GM12878 (cell line): ENCODE data around the gene CDYL. TPM values are rescaled to one million over a fixed set of nuclear protein-coding genes. Genes with fewer than 3 reads are reported as not detected.

Experiments
- ATAC-seq: fragments of 200-7000 bp; cut with Tn5 transposase; 3 replicates; pipeline ENCODE4 v1.9.1; 2020; ENCODE audit warnings: mild to moderate bottlenecking, moderate library complexity
- BruUV-seq: library from RNA; stranded (reverse); fragments of 400-500 nt; replicated peaks from 2 replicates; lab custom pipeline; 2021; lab: Mats Ljungman, UMichigan
- CTCF ChIA-PET: fragments of 300-600 bp; sonication (Branson Sonifier 250); formaldehyde crosslinking; extraction: SDS; loops from one replicate; lab custom pipeline; 2021; ENCODE audit warnings: inconsistent platforms; lab: Yijun Ruan, JAX
- POLR2A ChIA-PET: fragments of 350-600 bp; formaldehyde crosslinking; extraction: SDS; loops from one replicate; lab custom pipeline; 2021; ENCODE audit warnings: inconsistent platforms; lab: Charles Lee
- RAD21 ChIA-PET: fragments of 300-600 bp; sonication (Branson Sonifier 250); formaldehyde crosslinking; loops from one replicate; lab custom pipeline; 2023; ENCODE audit warnings: antibody characterized with exemption; ENCODE audit not compliant: unreplicated experiment; lab: Charles Lee
- SMC1A ChIA-PET: fragments of 300-600 bp; sonication (Branson Sonifier 250); formaldehyde crosslinking; loops from one replicate; lab custom pipeline; 2023; ENCODE audit not compliant: unreplicated experiment, uncharacterized antibody; lab: Charles Lee
- DNase-seq: peaks from one replicate; pipeline ENCODE4 v3.0.0-alpha.2; 2011; ENCODE audit warnings: low read depth, low spot score
- FAIRE-seq: peaks from 3 replicates; lab custom pipeline; 2011; peaks lifted over from hg19 to GRCh38; lab: Jason Lieb, UNC
- H2AFZ ChIP-seq: 2 replicates; pipeline ENCODE4 v1.6.0; 2011; ENCODE audit warnings: low read depth, low read length, control low read depth; ENCODE audit not compliant: control insufficient read depth
- H3K27ac ChIP-seq: 2 replicates; pipeline ENCODE4 v1.5.1; 2011; ENCODE audit warnings: control low read depth; ENCODE audit not compliant: control insufficient read depth, insufficient read depth
- H3K27me3 ChIP-seq, 2 experiments: replicated peaks in 1 of 2; 2 replicates each; pipeline versions ENCODE4 v1.6.0 to v1.6.1; 2011; ENCODE audit warnings: low read length in 1 of 2; ENCODE audit not compliant: control insufficient read depth in 2 of 2, insufficient read depth in 2 of 2
- H3K36me3 ChIP-seq, 2 experiments: 2 replicates each; pipeline ENCODE4 v1.5.1; 2011; ENCODE audit warnings: low read length in 1 of 2; ENCODE audit not compliant: control insufficient read depth in 2 of 2, insufficient read depth in 2 of 2
- H3K4me1 ChIP-seq: 2 replicates; pipeline ENCODE4 v1.6.1; 2011; ENCODE audit warnings: mild to moderate bottlenecking, low read length, moderate library complexity, mixed read lengths; ENCODE audit not compliant: control insufficient read depth, insufficient read depth
- H3K4me2 ChIP-seq: 2 replicates; pipeline ENCODE4 v1.6.0; 2011; ENCODE audit warnings: control low read depth; ENCODE audit not compliant: control insufficient read depth, insufficient read depth
- H3K4me3 ChIP-seq: fragments of 200-600 bp; sonication (generic); 2 replicates; pipeline ENCODE4 v1.5.1; 2016
- H3K79me2 ChIP-seq: 2 replicates; pipeline ENCODE4 v1.6.0; 2011; ENCODE audit warnings: low read length; ENCODE audit not compliant: control insufficient read depth, insufficient read depth
- H3K9ac ChIP-seq: 2 replicates; pipeline ENCODE4 v1.8.0; 2011; ENCODE audit warnings: low read length, control low read depth, mixed read lengths; ENCODE audit not compliant: control insufficient read depth, insufficient read depth
- H3K9me3 ChIP-seq: replicated peaks from 3 replicates; pipeline ENCODE4 v1.5.1; 2011; ENCODE audit warnings: mild to moderate bottlenecking, low read length; ENCODE audit not compliant: control insufficient read depth, insufficient read depth
- H4K20me1 ChIP-seq: 2 replicates; pipeline ENCODE4 v1.6.0; 2011; ENCODE audit not compliant: control insufficient read depth, insufficient read depth
- BCL11A ChIP-seq: IDR thresholded peaks from 2 replicates; pipeline ENCODE4 v1.6.1; 2011; ENCODE audit warnings: low read depth, low read length
- BMI1 ChIP-seq: fragments of 450-650 bp; IDR thresholded peaks from 2 replicates; pipeline ENCODE4 v1.6.1; 2016; ENCODE audit warnings: mild to moderate bottlenecking, moderate library complexity, borderline replicate concordance
- CEBPZ ChIP-seq: fragments of 150-350 bp; IDR thresholded peaks from 2 replicates; pipeline ENCODE4 v1.6.1; 2016; ENCODE audit warnings: low read depth, low read length
- IRF4 ChIP-seq: IDR thresholded peaks from 2 replicates; pipeline ENCODE4 v1.6.1; 2011; ENCODE audit warnings: low read depth, low read length
- MTA2 ChIP-seq: fragments of 450-650 bp; IDR thresholded peaks from 2 replicates; pipeline ENCODE4 v1.6.1; 2016; ENCODE audit warnings: low read depth, mild to moderate bottlenecking, moderate library complexity
- NR2C1 ChIP-seq: fragments of 450-650 bp; IDR thresholded peaks from 2 replicates; pipeline ENCODE4 v1.6.1; 2017; ENCODE audit warnings: antibody characterized with exemption, mild to moderate bottlenecking, moderate library complexity
- NR2F1 ChIP-seq: fragments of 450-650 bp; conservative IDR thresholded peaks from 2 replicates; pipeline ENCODE4 v1.6.1; 2017; ENCODE audit warnings: mild to moderate bottlenecking
- PRDM15 ChIP-seq: fragments of 450-650 bp; formaldehyde crosslinking; IDR thresholded peaks from 2 replicates; pipeline ENCODE4 v1.4.0; 2020; ENCODE audit warnings: mild to moderate bottlenecking, moderate library complexity
- RB1 ChIP-seq: fragments of 450-650 bp; formaldehyde crosslinking; IDR thresholded peaks from 2 replicates; pipeline ENCODE4 v1.6.1; 2017; ENCODE audit warnings: mild to moderate bottlenecking, borderline replicate concordance
- RELB ChIP-seq: fragments of 450-650 bp; IDR thresholded peaks from 2 replicates; pipeline ENCODE4 v1.6.1; 2017; ENCODE audit warnings: low read depth, mild to moderate bottlenecking, moderate library complexity
- ZNF217 ChIP-seq: fragments of 450-650 bp; IDR thresholded peaks from 2 replicates; pipeline ENCODE4 v1.6.1; 2017; ENCODE audit warnings: antibody characterized with exemption, mild to moderate bottlenecking
- in situ Hi-C: fragments of 300-500 bp; cut with MboI; formaldehyde crosslinking; loops from 9 replicates; pipeline ENCODE4 v1.14.3; 2018; ENCODE audit warnings: mixed read lengths
- intact Hi-C: fragments of 100-400 bp; cut with micrococcal nuclease; formaldehyde crosslinking; loops from one replicate; pipeline ENCODE4 v1.14.2; 2022; ENCODE audit not compliant: unreplicated experiment
- polyA plus RNA-seq, 11 experiments: library from polyadenylated mRNA; depleted of rRNA in 4 of 11; unstranded in 6 of 11; stranded (reverse) in 5 of 11; fragments of >200 nt; fragmentation: Nextera tagmentation in 4 of 11; fragmentation: Illumina TruSeq in 1 of 11; extraction: Ambion mirVana in 4 of 11; extraction: Trizol in 1 of 11; gene quantifications; 1 replicate in 1 of 11; 2 replicates in 10 of 11; pipeline versions ENCODE4 v1.2.1 to v1.2.3, GENCODE V29; 2011 to 2016; ENCODE audit warnings: inconsistent platforms in 2 of 11, missing spikeins in 2 of 11, low read depth in 1 of 11
- total RNA-seq, 4 experiments: library from RNA; depleted of rRNA in 3 of 4; stranded (reverse); fragments of >200 nt in 3 of 4; fragmentation: Illumina TruSeq in 1 of 4; extraction: Trizol in 1 of 4; gene quantifications; 2 replicates each; pipeline versions ENCODE4 v1.2.1 to v1.2.3, GENCODE V29; 2013 to 2021

Gene CDYL
- total and polyA plus RNA-seq, 10 of the 15 experiments (the other 5 are each of a cell fraction or from before 2014, with no cell fraction given), result 9.3 to 61.2 (median 28.5) TPM

- TF ChIP-seq PRDM15 (CRISPR knock-in tag) (no peak), IRF4 (no peak), CEBPZ (no peak)
Observed at GRCh38 chr6:4813055-4813454, 36.9 kb downstream of the CDYL start (continued).

GRCh38 chr6:4814212-4814611 lies 38.0 kb downstream of the CDYL start:
- no peak overlapping the region; the same call in 1 of the 2 replicates for H3K4me3 ChIP-seq
- peaks cover 0 to 3% of the 10 kb centered on the region in 2 experiments; a peak in 1 of 4 replicates for H3K36me3 ChIP-seq
- RAD21 ChIA-PET, result interaction anchor here (0.8 to 5.1 kb wide), 5 partner anchors 11 to 36 kb away, joined by 3 to 33 read pairs (median 3); no protein-coding TSS in a partner anchor
- in situ Hi-C loops, result no loop called here
- H3K27me3 ChIP-seq, result no peaks in the 10 kb centered on the region
- no peaks in the 10 kb centered on the region; the same call in 1 of the 2 replicates for H4K20me1 ChIP-seq
- ATAC-seq (peak; percentile 80), FAIRE-seq (no peak), DNase-seq (no peak)
- no peak overlapping the region for H3K9ac ChIP-seq
- CTCF ChIA-PET, result interaction anchor here (0.5 to 2.8 kb wide), 6 partner anchors 10 to 290 kb away, joined by 3 to 13 read pairs (median 4); no protein-coding TSS in a partner anchor
- BruUV-seq, result no TSS peak
- H3K4me1 ChIP-seq, result peaks cover 16% of the 10 kb centered on the region
- intact Hi-C loops, result no loop called here
- SMC1A ChIA-PET, result interaction anchor here (0.8 to 6.4 kb wide), 5 partner anchors 9 to 70 kb away, joined by 3 to 62 read pairs (median 3); partner anchors contain the start of gene CDYL
- POLR2A ChIA-PET, result interaction anchor here (0.5 to 1.1 kb wide), 4 partner anchors 10 to 130 kb away, joined by 3 to 4 read pairs (median 3); no protein-coding TSS in a partner anchor
- H3K9me3 ChIP-seq, result 0 out of 3 replicates have a peak, but pooled peaks cover 2% of the 10 kb centered on the region
- H3K4me2 ChIP-seq, result peak overlapping the region; percentile 60
- no peak for TF ChIP-seq BMI1
- 0 out of 2 replicates have a peak, but pooled peaks have one; percentile 26 for TF ChIP-seq RELB
- no peak for TF ChIP-seq BCL11A
- no peak for TF ChIP-seq RB1
- peak; percentile 79 for TF ChIP-seq NR2F1
- TF ChIP-seq MTA2, result peak; percentile 45; the same call in 1 of the 2 replicates
- TF ChIP-seq ZNF217, result 0 out of 2 replicates have a peak, but pooled peaks have one; percentile 16
- TF ChIP-seq NR2C1, result peak; percentile 64
- H2AFZ ChIP-seq, result no peak overlapping the region
- no peak overlapping the region; the same call in 1 of the 2 replicates for H3K27ac ChIP-seq
- H3K79me2 ChIP-seq, result peaks cover 93% of the 10 kb centered on the region
